Daoy (cell line): ENCODE results near the gene PIK3CA. TPM values are rescaled to one million over a fixed set of nuclear protein-coding genes. Genes with fewer than 3 reads are reported as not detected.
"Not testable (repeated sequence)": the region's sequence is repeated elsewhere in the genome, so short reads cannot be mapped to it uniquely, and the experiment has no call there.

Experiments
- DNase-seq: peaks from one replicate; pipeline ENCODE4 v3.0.0-alpha.2; 2015; ENCODE audit warnings: low read depth
- total RNA-seq: library from RNA; depleted of rRNA; stranded (reverse); fragments of >200 nt; shearing (Covaris generic); gene quantifications from 2 replicates; pipeline ENCODE4 v1.2.3, GENCODE V29; 2014

PIK3CA gene
- total RNA-seq, 1 experiment from 2014 or later, result 20.4 TPM

GRCh38 chr3:179196700-179197099 is 48.5 kb downstream of the PIK3CA start:
- no peak for DNase-seq

GRCh38 chr3:179200790-179201189 is 52.6 kb downstream of the PIK3CA start:
- DNase-seq, result no peak

DNA sequence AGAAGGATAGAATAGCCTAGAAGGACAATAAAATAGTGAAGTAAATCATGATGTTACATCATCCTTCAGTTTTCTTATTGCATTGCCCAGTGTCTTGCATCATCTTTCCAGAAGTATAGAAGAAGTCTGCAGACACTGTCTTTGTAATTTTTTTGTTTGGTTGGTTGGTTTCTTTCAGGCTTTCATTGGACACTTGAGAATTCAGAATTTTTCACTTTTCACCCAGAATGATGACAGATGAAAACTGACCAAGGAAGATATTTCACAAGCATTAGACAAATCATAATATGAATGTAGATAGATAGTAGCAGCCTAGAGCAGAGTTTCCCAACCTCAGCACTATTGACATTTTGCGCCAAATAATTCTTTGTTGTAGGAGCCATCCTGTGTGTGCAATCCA is 67.4 kb downstream of the PIK3CA start:
- not testable (repeated sequence) for DNase-seq

DNA sequence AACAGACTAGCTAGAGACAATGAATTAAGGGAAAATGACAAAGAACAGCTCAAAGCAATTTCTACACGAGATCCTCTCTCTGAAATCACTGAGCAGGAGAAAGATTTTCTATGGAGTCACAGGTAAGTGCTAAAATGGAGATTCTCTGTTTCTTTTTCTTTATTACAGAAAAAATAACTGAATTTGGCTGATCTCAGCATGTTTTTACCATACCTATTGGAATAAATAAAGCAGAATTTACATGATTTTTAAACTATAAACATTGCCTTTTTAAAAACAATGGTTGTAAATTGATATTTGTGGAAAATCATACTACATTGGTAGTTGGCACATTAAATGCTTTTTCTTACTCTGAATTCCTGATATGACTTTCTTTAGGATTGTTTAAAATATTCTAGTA is 70.1 kb downstream of the PIK3CA start:
- DNase-seq, result not testable (repeated sequence)

DNA sequence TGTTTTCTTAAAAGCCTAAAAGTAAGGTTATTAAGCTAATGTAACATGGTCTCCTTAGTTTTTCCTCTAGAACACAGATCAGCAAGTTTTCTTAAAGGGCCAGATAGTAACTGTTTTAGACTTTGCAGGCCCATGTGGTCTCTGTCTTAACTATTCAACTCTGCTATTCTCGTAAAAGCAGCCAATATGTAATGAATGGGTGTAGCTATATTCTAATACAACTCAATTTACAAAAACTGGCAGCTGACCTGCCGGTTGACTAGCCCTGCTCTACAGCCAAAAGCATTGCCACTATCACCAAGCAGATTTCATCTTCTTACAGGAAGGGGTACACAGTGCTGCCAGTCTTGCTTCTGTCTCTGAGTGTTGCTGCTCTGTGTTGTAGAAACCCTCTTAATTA is 75.4 kb downstream of the PIK3CA start:
- no peak for DNase-seq

- no peak for DNase-seq
Observed at GRCh38 chr3:179224584-179224983, 76.4 kb downstream of the PIK3CA start.

DNA sequence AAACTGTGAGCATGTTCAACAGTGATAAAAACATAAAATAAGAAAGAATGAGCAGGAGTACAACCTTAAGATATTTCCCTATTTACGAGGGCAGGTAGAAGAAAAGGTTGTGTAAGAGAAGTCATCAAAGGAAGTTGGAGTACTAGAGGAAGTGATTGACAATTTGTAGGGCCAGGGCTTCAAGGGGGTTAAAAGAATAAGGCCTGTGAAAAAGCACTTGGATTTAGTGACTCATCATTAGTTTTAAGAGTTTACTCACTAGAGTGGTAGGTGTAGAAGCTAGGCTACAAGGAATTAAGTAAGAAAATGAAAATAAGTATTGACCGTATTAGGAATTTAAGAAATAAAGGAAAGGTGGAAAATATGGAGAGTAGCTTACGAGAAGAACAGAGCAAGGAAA is 79.2 kb downstream of the PIK3CA start:
- DNase-seq, result no peak

DNA sequence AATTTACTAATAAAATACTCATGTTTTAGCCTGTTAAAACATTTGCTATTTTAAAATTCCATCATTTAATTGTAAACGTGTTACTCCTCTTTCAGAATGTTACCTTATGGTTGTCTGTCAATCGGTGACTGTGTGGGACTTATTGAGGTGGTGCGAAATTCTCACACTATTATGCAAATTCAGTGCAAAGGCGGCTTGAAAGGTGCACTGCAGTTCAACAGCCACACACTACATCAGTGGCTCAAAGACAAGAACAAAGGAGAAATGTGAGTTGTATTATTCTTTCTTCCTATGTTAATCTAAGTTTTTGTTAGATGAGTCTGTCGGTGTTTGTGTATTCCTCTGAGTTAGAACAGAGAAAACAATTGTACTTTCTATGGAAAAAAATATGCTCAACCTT is 81.0 kb downstream of the PIK3CA start:
- DNase-seq, result no peak

DNA sequence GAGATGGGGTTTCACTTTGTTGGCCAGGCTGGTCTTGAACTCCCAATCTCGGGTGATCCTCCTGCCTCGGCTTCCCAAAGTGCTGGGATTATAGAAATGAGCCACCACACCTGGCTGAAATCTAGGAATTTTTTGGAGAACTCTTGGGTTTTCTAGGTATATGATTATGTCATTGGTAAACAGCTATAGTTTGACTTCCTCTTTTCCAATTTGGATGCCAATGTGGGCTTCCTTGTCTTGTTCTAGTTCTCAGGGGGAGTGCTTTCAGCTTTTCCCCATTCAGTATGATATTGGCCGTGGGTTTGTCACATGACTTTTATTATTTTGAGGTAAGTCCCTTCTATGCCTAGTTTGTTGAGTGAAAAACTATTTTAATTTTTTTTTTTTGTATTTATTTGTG is 84.9 kb downstream of the PIK3CA start:
- DNase-seq, result no peak

- no peak for DNase-seq
Observed at GRCh38 chr3:179234199-179234598, 86.0 kb downstream of the PIK3CA start.

DNA sequence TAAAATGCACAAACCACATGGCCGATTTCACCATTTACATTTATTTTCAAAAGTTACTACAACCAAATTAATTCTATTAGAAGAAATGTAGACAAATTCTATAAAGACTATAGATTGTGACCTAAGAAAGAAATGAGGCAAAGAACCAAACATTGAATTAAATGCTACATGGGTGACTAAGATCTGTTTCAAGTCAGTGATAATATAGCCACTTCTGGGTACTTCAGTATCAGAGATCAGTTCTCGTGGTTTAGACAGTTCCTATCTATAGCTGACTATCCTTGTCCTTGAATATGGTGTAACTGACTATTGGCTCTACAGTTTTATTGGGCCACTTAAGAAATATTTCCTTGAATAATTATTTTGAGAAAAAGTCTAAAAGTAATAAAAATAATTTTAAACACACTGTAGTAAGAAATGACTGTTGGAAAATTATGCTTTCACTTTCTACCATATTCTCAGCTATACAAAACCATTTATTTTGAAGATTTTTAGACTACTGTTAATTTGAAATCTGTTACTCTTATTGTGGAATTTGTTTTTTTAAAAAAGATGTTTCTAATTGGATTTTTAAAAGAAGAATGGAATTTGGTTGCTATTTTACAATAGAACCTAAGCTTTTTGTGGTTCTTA is 88.6 kb downstream of the PIK3CA start:
- DNase-seq, result no peak

GRCh38 chr3:179240299-179240698 is 92.1 kb downstream of the PIK3CA start:
- DNase-seq, result not testable (repeated sequence)

DNA sequence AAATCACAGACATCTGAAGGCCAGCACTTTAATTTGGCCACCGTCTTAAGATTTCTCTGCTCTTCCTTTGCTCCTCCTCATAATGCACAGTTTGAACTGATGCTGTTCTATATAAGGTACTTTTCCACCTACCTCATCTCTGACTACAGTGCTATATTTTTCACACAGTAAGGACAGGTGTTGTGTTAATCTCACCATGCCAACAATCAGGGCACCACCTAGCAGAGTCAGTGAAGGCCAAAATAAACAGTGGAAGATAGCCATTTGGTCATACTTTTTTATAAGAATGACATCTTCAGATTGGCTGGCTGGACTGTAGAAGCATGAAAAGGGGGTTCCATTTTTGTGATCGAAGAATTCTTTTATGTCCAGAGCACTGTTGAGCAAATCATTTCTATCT is 94.7 kb downstream of the PIK3CA start:
- not testable (repeated sequence) for DNase-seq

DNA sequence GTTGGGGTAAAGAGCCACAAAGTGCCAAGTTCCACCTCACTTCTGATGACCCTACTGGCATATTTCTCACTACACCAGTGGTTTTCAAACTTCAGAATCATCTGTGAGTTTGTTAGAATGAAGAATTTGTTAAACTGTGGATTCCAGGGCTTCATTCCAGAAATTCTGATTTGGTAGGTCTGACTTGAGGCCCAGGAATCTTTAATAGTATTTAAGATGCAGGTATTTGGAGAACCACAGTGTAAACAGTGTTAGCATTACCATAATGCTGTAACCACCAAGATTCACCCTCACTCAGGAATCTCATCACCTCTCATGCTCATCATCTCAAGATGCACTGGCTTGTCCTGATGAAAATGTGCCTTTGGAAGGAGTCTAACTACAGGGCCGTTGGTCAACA is 96.7 kb downstream of the PIK3CA start:
- no peak for DNase-seq

- DNase-seq, result no peak
Observed at GRCh38 chr3:179247289-179248015, 99.3 kb downstream of the PIK3CA start.

- DNase-seq, result no peak
Observed at GRCh38 chr3:179250803-179251476, 102.8 kb downstream of the PIK3CA start, which contains the start of gene KCNMB3. TSS of gene KCNMB3 (minus strand) at chr3:179251114. CDS start at chr3:179250990, 124 bp downstream.

GRCh38 chr3:179256813-179257212 is 108.7 kb downstream of the PIK3CA start:
- DNase-seq, result no peak

- DNase-seq, result not testable (repeated sequence)
Observed at GRCh38 chr3:179257742-179258141, 109.6 kb downstream of the PIK3CA start.

GRCh38 chr3:179258820-179259219 is 110.7 kb downstream of the PIK3CA start:
- DNase-seq, result no peak

GRCh38 chr3:179259959-179260756 is 112.0 kb downstream of the PIK3CA start:
- not testable (repeated sequence) for DNase-seq

- peak; percentile 85 for DNase-seq
Observed at GRCh38 chr3:179260949-179261765, 113.0 kb downstream of the PIK3CA start.
